ENCODE measurements around the gene ANXA11.
"Not testable (repeated sequence)": the region's sequence is repeated elsewhere in the genome, so short reads cannot be mapped to it uniquely, and the experiment has no call there.

DNA sequence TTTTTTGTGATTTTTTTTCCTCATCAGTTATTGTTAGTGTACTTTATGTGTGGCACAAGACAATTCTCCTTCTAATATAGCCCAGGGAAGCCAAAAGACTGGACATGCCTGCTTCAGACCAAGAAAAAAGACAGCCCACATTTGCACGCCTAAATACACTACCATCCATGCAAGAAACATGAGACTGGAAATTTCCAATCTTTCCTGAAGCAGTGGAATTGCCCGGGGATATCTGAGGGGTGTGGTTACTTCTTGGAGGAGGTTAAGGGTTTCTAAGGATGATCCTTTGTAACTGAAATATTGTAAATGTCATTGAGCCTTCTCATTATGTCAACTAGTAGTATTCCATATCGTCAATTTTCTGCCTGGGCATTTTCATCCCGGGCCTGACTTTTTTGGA, 37.0 kb upstream of the ANXA11 start:
- TF ChIP-seq TCF7L2 (IDR thresholded peaks at IDR 0.05; ENCODE audit: low read depth, low read length); CTCF (IDR thresholded peaks at IDR 0.05); POLR2AphosphoS5 (IDR thresholded peaks at IDR 0.05; ENCODE audit: low read depth, low read length): not testable (repeated sequence)
